COLO668 (cell line): ENCODE data around the gene KAT6B.

Experiments used
- DNase-seq: peaks from one replicate; lab custom pipeline; 2025; ENCODE audit not compliant: unreplicated experiment; lab: John Stamatoyannopoulos, UW

The KAT6B gene

GRCh38 chr10:74947781-74948401 is 121.5 kb downstream of the KAT6B start:
- peak; percentile 23 for DNase-seq

- DNase-seq: no peak
Observed at GRCh38 chr10:74949034-74949832, 122.8 kb downstream of the KAT6B start.

- DNase-seq: no peak
Observed at GRCh38 chr10:74949843-74950765, 123.7 kb downstream of the KAT6B start.

GRCh38 chr10:74953214-74953613 is 126.8 kb downstream of the KAT6B start:
- DNase-seq: no peak

- no peak for DNase-seq
Observed at GRCh38 chr10:74955796-74956195, 129.4 kb downstream of the KAT6B start.

GRCh38 chr10:74956555-74957111 is 130.2 kb downstream of the KAT6B start:
- no peak for DNase-seq

- no peak for DNase-seq
Observed at GRCh38 chr10:74957285-74957961, 131.0 kb downstream of the KAT6B start.

- no peak for DNase-seq
Observed at GRCh38 chr10:74958316-74958715, 131.9 kb downstream of the KAT6B start.

GRCh38 chr10:74960670-74961069 is 134.3 kb downstream of the KAT6B start:
- DNase-seq: no peak

GRCh38 chr10:74962517-74962916 is 136.1 kb downstream of the KAT6B start:
- no peak for DNase-seq

- no peak for DNase-seq
Observed at GRCh38 chr10:74963549-74963948, 137.1 kb downstream of the KAT6B start.

- DNase-seq: no peak
Observed at GRCh38 chr10:74967911-74968666, 141.7 kb downstream of the KAT6B start.

GRCh38 chr10:74968667-74969061 is 142.3 kb downstream of the KAT6B start:
- peak; percentile 4 for DNase-seq

- no peak for DNase-seq
Observed at GRCh38 chr10:74969093-74969492, 142.7 kb downstream of the KAT6B start.

- DNase-seq: no peak
Observed at GRCh38 chr10:74969530-74969929, 143.1 kb downstream of the KAT6B start.

- DNase-seq: no peak
Observed at GRCh38 chr10:74973741-74974392, 147.5 kb downstream of the KAT6B start.

GRCh38 chr10:74975758-74976157 is 149.4 kb downstream of the KAT6B start:
- DNase-seq: no peak

GRCh38 chr10:74976565-74976964 is 150.2 kb downstream of the KAT6B start:
- DNase-seq: no peak

GRCh38 chr10:74977072-74977471 is 150.7 kb downstream of the KAT6B start:
- DNase-seq: no peak
